Esophagus (tissue), 2 donors: ENCODE results near the gene PDK1. TPM values are rescaled to one million over a fixed set of nuclear protein-coding genes. Genes with fewer than 3 reads are reported as not detected.
"Not testable (repeated sequence)": the region's sequence is repeated elsewhere in the genome, so short reads cannot be mapped to it uniquely, and the experiment has no call there.

ENCODE experiments used
- H3K27ac ChIP-seq, 2 donors: one replicate each; pipeline ENCODE4 v1.5.1; 2013; ENCODE audit warnings: low read depth in 2 of 2, mild to moderate bottlenecking in 2 of 2, inconsistent platforms in 1 of 2, low read length in 1 of 2, moderate library complexity in 1 of 2
- H3K27me3 ChIP-seq, 2 donors: one replicate each; pipeline ENCODE4 v1.6.1; 2013; ENCODE audit warnings: low read length in 2 of 2, control low read depth in 1 of 2, mild to moderate bottlenecking in 1 of 2; ENCODE audit not compliant: insufficient read depth in 2 of 2, control insufficient read depth in 1 of 2
- H3K36me3 ChIP-seq, 2 donors: one replicate each; pipeline ENCODE4 v1.6.1; 2013; ENCODE audit warnings: low read length in 1 of 2; ENCODE audit not compliant: control insufficient read depth in 2 of 2, insufficient read depth in 2 of 2
- H3K4me1 ChIP-seq, 2 donors: one replicate each; pipeline ENCODE4 v1.6.1; 2013; ENCODE audit warnings: low read length in 1 of 2; ENCODE audit not compliant: control insufficient read depth in 2 of 2, insufficient read depth in 2 of 2
- H3K4me3 ChIP-seq, 2 donors: one replicate each; pipeline ENCODE4 v1.5.1; 2013; ENCODE audit warnings: low read length in 2 of 2, mild to moderate bottlenecking in 2 of 2, low read depth in 1 of 2, moderate library complexity in 1 of 2
- H3K9me3 ChIP-seq, 2 donors: one replicate each; pipeline ENCODE4 v1.6.1; 2013; ENCODE audit warnings: mild to moderate bottlenecking in 2 of 2, low read depth in 1 of 2, low read length in 1 of 2, moderate library complexity in 1 of 2; ENCODE audit not compliant: control insufficient read depth in 2 of 2, insufficient read depth in 1 of 2
- WGBS, 2 donors: extraction: QIAGEN DNeasy Blood & Tissue Kit; methylation state at CpG; one replicate each; pipeline ENCODE4 v1.1.7; 2013; 5-methylcytosine and 5-hydroxymethylcytosine counted together
- polyA plus RNA-seq, 2 donors: library from polyadenylated mRNA; stranded (reverse); fragments of 200-250 nt; gene quantifications; one replicate each; pipeline ENCODE4 v1.2.3, GENCODE V29; 2013
- donor health status: healthy with polysubstance abuse.
- donor health status: Bipolar disorder and iron deficiency.

The PDK1 gene
- polyA plus RNA-seq, 2 donors = 3.7 to 5.4 TPM

- 88 to 89% methylated on average over 9 of the region's 9 CpGs for WGBS, 2 donors
- Histone ChIP-seq H3K9me3 (no peaks in the 10 kb centered on the region), H3K4me1 (no peaks in the 10 kb centered on the region), H3K4me3 (no peak overlapping the region), H3K27ac (no peak overlapping the region), H3K27me3 (no peaks in the 10 kb centered on the region), H3K36me3 (peaks cover 4 to 5% of the 10 kb centered on the region in 2 donors)
Measured at GRCh38 chr2:172586245-172586891, 30.5 kb downstream of the PDK1 start.

- not testable (repeated sequence) for H3K27me3 ChIP-seq, H3K36me3 ChIP-seq, H3K4me1 ChIP-seq, H3K4me3 ChIP-seq, H3K9me3 ChIP-seq, H3K27ac ChIP-seq
- WGBS, 2 donors = 84 to 91% methylated on average over 9 of the region's 9 CpGs
Measured at GRCh38 chr2:172587231-172587630, 31.3 kb downstream of the PDK1 start.

GRCh38 chr2:172588931-172589330, 33.0 kb downstream of the PDK1 start:
- Histone ChIP-seq H3K27ac (no peak overlapping the region), H3K4me3 (no peak overlapping the region), H3K27me3 (no peaks in the 10 kb centered on the region), H3K36me3 (peaks cover 4 to 5% of the 10 kb centered on the region in 2 donors), H3K4me1 (no peaks in the 10 kb centered on the region), H3K9me3 (no peaks in the 10 kb centered on the region)
- WGBS, 2 donors = 86 to 93% methylated on average over 4 of the region's 4 CpGs

GRCh38 chr2:172591386-172591785, 35.5 kb downstream of the PDK1 start:
- WGBS, 2 donors = 83 to 89% methylated on average over 4 of the region's 4 CpGs
- not testable (repeated sequence) for H3K27me3 ChIP-seq, H3K4me1 ChIP-seq, H3K36me3 ChIP-seq, H3K9me3 ChIP-seq, H3K4me3 ChIP-seq, H3K27ac ChIP-seq

GRCh38 chr2:172592190-172592589, 36.3 kb downstream of the PDK1 start:
- not testable (repeated sequence) for H3K4me3 ChIP-seq, H3K27ac ChIP-seq, H3K27me3 ChIP-seq, H3K36me3 ChIP-seq, H3K4me1 ChIP-seq, H3K9me3 ChIP-seq

- Histone ChIP-seq H3K27ac (no peak overlapping the region), H3K36me3 (no peaks in the 10 kb centered on the region), H3K9me3 (no peaks in the 10 kb centered on the region), H3K4me1 (no peaks in the 10 kb centered on the region), H3K4me3 (no peak overlapping the region), H3K27me3 (no peaks in the 10 kb centered on the region)
- 83 to 87% methylated on average over 5 of the region's 5 CpGs for WGBS, 2 donors
Measured at GRCh38 chr2:172596776-172597175, 40.9 kb downstream of the PDK1 start.

- no peaks in the 10 kb centered on the region for H3K9me3 ChIP-seq
- no peaks in the 10 kb centered on the region for H3K36me3 ChIP-seq
- WGBS, 2 donors = 92 to 93% methylated on average over 3 of the region's 3 CpGs
Measured at GRCh38 chr2:172597176-172597842, 41.4 kb downstream of the PDK1 start.

GRCh38 chr2:172599947-172600346, 44.1 kb downstream of the PDK1 start:
- no peaks in the 10 kb centered on the region for H3K27me3 ChIP-seq
- no peaks in the 10 kb centered on the region for H3K36me3 ChIP-seq
- no peak overlapping the region for H3K27ac ChIP-seq
- H3K9me3 ChIP-seq = no peaks in the 10 kb centered on the region
- WGBS, 2 donors = 64 to 74% methylated on average over 1 of the region's 1 CpG
- H3K4me3 ChIP-seq = no peak overlapping the region
- H3K4me1 ChIP-seq = no peaks in the 10 kb centered on the region

More at GRCh38 chr2:172597176-172597842, 41.4 kb downstream of the PDK1 start:
- H3K4me1 ChIP-seq = no peaks in the 10 kb centered on the region
- no peaks in the 10 kb centered on the region for H3K27me3 ChIP-seq
- no peak overlapping the region for H3K4me3 ChIP-seq
- no peak overlapping the region for H3K27ac ChIP-seq

GRCh38 chr2:172600557-172601008, 44.7 kb downstream of the PDK1 start:
- H3K36me3 ChIP-seq = no peaks in the 10 kb centered on the region
- H3K4me3 ChIP-seq = no peak overlapping the region
- H3K9me3 ChIP-seq = no peaks in the 10 kb centered on the region
- no peaks in the 10 kb centered on the region for H3K4me1 ChIP-seq
- no peak overlapping the region for H3K27ac ChIP-seq
- 89 to 91% methylated on average over 6 of the region's 6 CpGs for WGBS, 2 donors
- H3K27me3 ChIP-seq = no peaks in the 10 kb centered on the region

- H3K36me3 ChIP-seq = peaks cover 2 to 5% of the 10 kb centered on the region in 2 donors
- no peak overlapping the region for H3K4me3 ChIP-seq
- 87 to 88% methylated on average over 1 of the region's 1 CpG for WGBS, 2 donors
- no peak overlapping the region for H3K27ac ChIP-seq
- H3K4me1 ChIP-seq = no peaks in the 10 kb centered on the region
- H3K9me3 ChIP-seq = no peaks in the 10 kb centered on the region
- H3K27me3 ChIP-seq = no peaks in the 10 kb centered on the region
Measured at GRCh38 chr2:172606285-172606684, 50.4 kb downstream of the PDK1 start.
